CD4-positive, alpha-beta T cell treated with Interleukin-4 for 4 hours (primary cell): ENCODE data around the gene RIF1.

ENCODE experiments used
- DNase-seq: peaks from one replicate; pipeline ENCODE4 v3.0.0-alpha.2; 2020

The RIF1 gene

GRCh38 chr2:151526572-151527090 is 116.9 kb downstream of the RIF1 start:
- DNase-seq, result no peak
